Measurements from ENCODE around the gene NEK7.

NEK7 gene

DNA sequence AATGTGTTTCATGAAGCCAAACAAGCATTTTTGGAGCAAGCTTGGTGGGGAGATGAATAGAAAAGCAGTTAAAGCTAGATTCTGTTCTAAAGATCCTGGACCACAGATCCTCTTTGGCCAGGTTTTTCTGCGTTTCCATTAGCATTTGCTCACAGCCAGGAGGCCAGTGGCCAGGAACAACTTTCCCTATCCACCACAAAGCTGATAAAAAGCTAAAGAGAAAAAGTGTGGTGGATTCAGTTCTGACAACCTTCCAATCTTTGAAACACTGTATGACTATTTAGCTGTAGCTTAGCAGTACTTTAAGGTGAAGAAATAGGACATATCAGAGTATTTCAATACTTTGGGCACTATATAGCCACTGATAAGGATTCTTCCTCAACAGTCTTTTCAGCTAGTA lies 3.0 kb upstream of the NEK7 start:
- no peaks in the 10 kb centered on the region for H3K9me3 ChIP-seq (ENCODE audit: low read length)
- H3K36me3 ChIP-seq (ENCODE audit: insufficient read depth, low read length), result no peaks in the 10 kb centered on the region
- no peaks in the 10 kb centered on the region for H3F3A ChIP-seq (ENCODE audit: insufficient read depth, low read length)
- no peaks in the 10 kb centered on the region for H3K9me2 ChIP-seq (ENCODE audit: low read depth, low read length)
- H3K4me1 ChIP-seq (ENCODE audit: insufficient read depth, low read length, severe bottlenecking), result peaks cover 12% of the 10 kb centered on the region
- no peak overlapping the region for H3K27ac ChIP-seq (ENCODE audit: low read depth, low read length, poor library complexity, severe bottlenecking)
- no peak overlapping the region for H3K9ac ChIP-seq (ENCODE audit: low read length)
- H3K4me2 ChIP-seq (ENCODE audit: low read length), result no peak overlapping the region
- no peaks in the 10 kb centered on the region for H3K79me2 ChIP-seq (ENCODE audit: insufficient read depth, low read length)
- H3K4me3 ChIP-seq (ENCODE audit: low read depth, low read length, poor library complexity, severe bottlenecking), result no peak overlapping the region
- no peaks in the 10 kb centered on the region for H3K27me3 ChIP-seq (ENCODE audit: insufficient read depth, low read length)
- no peaks in the 10 kb centered on the region for H4K20me1 ChIP-seq (ENCODE audit: insufficient read depth, low read length)
- no peak for TF ChIP-seq EZH2 (IDR thresholded peaks at IDR 0.05; ENCODE audit: borderline replicate concordance, low read length)
- TF ChIP-seq, protein P1, sequence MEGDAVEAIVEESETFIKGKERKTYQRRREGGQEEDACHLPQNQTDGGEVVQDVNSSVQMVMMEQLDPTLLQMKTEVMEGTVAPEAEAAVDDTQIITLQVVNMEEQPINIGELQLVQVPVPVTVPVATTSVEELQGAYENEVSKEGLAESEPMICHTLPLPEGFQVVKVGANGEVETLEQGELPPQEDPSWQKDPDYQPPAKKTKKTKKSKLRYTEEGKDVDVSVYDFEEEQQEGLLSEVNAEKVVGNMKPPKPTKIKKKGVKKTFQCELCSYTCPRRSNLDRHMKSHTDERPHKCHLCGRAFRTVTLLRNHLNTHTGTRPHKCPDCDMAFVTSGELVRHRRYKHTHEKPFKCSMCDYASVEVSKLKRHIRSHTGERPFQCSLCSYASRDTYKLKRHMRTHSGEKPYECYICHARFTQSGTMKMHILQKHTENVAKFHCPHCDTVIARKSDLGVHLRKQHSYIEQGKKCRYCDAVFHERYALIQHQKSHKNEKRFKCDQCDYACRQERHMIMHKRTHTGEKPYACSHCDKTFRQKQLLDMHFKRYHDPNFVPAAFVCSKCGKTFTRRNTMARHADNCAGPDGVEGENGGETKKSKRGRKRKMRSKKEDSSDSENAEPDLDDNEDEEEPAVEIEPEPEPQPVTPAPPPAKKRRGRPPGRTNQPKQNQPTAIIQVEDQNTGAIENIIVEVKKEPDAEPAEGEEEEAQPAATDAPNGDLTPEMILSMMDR (IDR thresholded peaks at IDR 0.05; ENCODE audit: low read length), result no peak
- H2AFZ ChIP-seq (ENCODE audit: low read length), result no peak overlapping the region

DNA sequence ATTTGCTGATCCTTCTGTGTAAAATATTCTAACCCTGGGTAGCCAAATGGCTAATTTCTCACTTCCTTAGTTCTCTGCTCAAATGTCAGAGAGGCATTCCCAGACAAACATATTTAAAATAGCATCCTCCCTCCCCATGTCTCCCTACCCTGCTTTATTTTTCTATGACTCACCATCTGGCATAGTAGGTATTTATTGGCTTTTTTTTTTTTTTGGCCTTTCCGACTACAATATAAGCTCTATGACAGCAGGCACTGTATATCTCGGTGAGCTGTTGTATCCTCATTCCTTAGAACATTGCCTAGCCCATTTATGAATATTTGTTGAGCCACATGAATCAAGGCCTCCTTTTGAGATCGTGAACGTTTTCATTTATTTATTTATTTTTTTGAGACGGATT lies 1.5 kb upstream of the NEK7 start:
- peaks cover 22% of the 10 kb centered on the region for H3K4me1 ChIP-seq (ENCODE audit: insufficient read depth, low read length, severe bottlenecking)
- H4K20me1 ChIP-seq (ENCODE audit: insufficient read depth, low read length), result no peaks in the 10 kb centered on the region
- no peak overlapping the region for H3K4me2 ChIP-seq (ENCODE audit: low read length)
- H3F3A ChIP-seq (ENCODE audit: insufficient read depth, low read length), result no peaks in the 10 kb centered on the region
- H3K9me3 ChIP-seq (ENCODE audit: low read length), result no peaks in the 10 kb centered on the region
- H3K79me2 ChIP-seq (ENCODE audit: insufficient read depth, low read length), result peaks cover 9% of the 10 kb centered on the region; the same call in 1 of the 2 replicates
- H3K4me3 ChIP-seq (ENCODE audit: low read depth, low read length, poor library complexity, severe bottlenecking), result no peak overlapping the region
- H3K36me3 ChIP-seq (ENCODE audit: insufficient read depth, low read length), result no peaks in the 10 kb centered on the region
- no peak for TF ChIP-seq EZH2 (IDR thresholded peaks at IDR 0.05; ENCODE audit: borderline replicate concordance, low read length)
- TF ChIP-seq, protein P1 (IDR thresholded peaks at IDR 0.05; ENCODE audit: low read length), result no peak
- no peaks in the 10 kb centered on the region for H3K27me3 ChIP-seq (ENCODE audit: insufficient read depth, low read length)
- H3K9me2 ChIP-seq (ENCODE audit: low read depth, low read length), result no peaks in the 10 kb centered on the region
- H3K27ac ChIP-seq (ENCODE audit: low read depth, low read length, poor library complexity, severe bottlenecking), result no peak overlapping the region
- H3K9ac ChIP-seq (ENCODE audit: low read length), result no peak overlapping the region
- H2AFZ ChIP-seq (ENCODE audit: low read length), result no peak overlapping the region

GRCh38 chr1:198156111-198156744 lies 570 bp upstream of the NEK7 start:
- TF ChIP-seq, protein P1 (IDR thresholded peaks at IDR 0.05; ENCODE audit: low read length), result peak; percentile 88
- no peak for TF ChIP-seq EZH2 (IDR thresholded peaks at IDR 0.05; ENCODE audit: borderline replicate concordance, low read length)
- H2AFZ ChIP-seq (ENCODE audit: low read length), result no peak overlapping the region
- H3K79me2 ChIP-seq (ENCODE audit: insufficient read depth, low read length), result peaks cover 18% of the 10 kb centered on the region
- peak overlapping the region; percentile 0 for H3K27ac ChIP-seq (ENCODE audit: low read depth, low read length, poor library complexity, severe bottlenecking)
- H3K4me2 ChIP-seq (ENCODE audit: low read length), result peak overlapping the region; percentile 80
- no peaks in the 10 kb centered on the region for H3K9me3 ChIP-seq (ENCODE audit: low read length)
- H4K20me1 ChIP-seq (ENCODE audit: insufficient read depth, low read length), result no peaks in the 10 kb centered on the region
- H3K9me2 ChIP-seq (ENCODE audit: low read depth, low read length), result no peaks in the 10 kb centered on the region
- no peaks in the 10 kb centered on the region for H3K36me3 ChIP-seq (ENCODE audit: insufficient read depth, low read length)
- peaks cover 25% of the 10 kb centered on the region for H3K4me1 ChIP-seq (ENCODE audit: insufficient read depth, low read length, severe bottlenecking)
- H3K27me3 ChIP-seq (ENCODE audit: insufficient read depth, low read length), result no peaks in the 10 kb centered on the region
- H3K9ac ChIP-seq (ENCODE audit: low read length), result peak overlapping the region; percentile 83
- no peaks in the 10 kb centered on the region for H3F3A ChIP-seq (ENCODE audit: insufficient read depth, low read length)
- H3K4me3 ChIP-seq (ENCODE audit: low read depth, low read length, poor library complexity, severe bottlenecking), result peak overlapping the region; percentile 85

Data from OCI-LY1 (cell line).